A549 (cell line): ENCODE data around the gene ZNF319. TPM values are rescaled to one million over a fixed set of nuclear protein-coding genes. Genes with fewer than 3 reads are reported as not detected.

ENCODE experiments used
- ATAC-seq, 2 experiments: fragments of 200-7000 bp in 1 of 2; fragments of >200 bp in 1 of 2; cut with Nextera tagmentation in 1 of 2; cut with Tn5 transposase in 1 of 2; 3 replicates each; pipeline versions ENCODE4 v1.8.0 to v1.9.1; 2018 to 2020; ENCODE audit warnings: mild to moderate bottlenecking in 1 of 2, moderate library complexity in 1 of 2
- CTCF ChIA-PET: fragments of 300-600 bp; sonication (Branson Sonifier 250); formaldehyde crosslinking; extraction: SDS; loops from one replicate; lab custom pipeline; 2021; ENCODE audit warnings: antibody characterized with exemption, inconsistent platforms; lab: Yijun Ruan, JAX
- POLR2A ChIA-PET: fragments of 350-600 bp; formaldehyde crosslinking; extraction: SDS; loops from one replicate; lab custom pipeline; 2021; ENCODE audit warnings: antibody characterized with exemption, inconsistent platforms; lab: Yijun Ruan, JAX
- DNase-seq, 2 experiments: peaks; one replicate each; pipeline versions ENCODE4 v3.0.0 to v3.0.0-alpha.2; 2011 to 2016; ENCODE audit warnings: low read depth in 1 of 2, low spot score in 1 of 2
- FAIRE-seq: peaks from 2 replicates; lab custom pipeline; 2011; peaks lifted over from hg19 to GRCh38; lab: Jason Lieb, UNC
- H3K27ac ChIP-seq, 2 experiments: fragments of >200 bp; sonication (Bioruptor Twin); formaldehyde crosslinking; 3 replicates each; pipeline ENCODE4 v1.5.1; 2016 to 2017
- H3K4me1 ChIP-seq: fragments of >200 bp; sonication (Bioruptor Twin); formaldehyde crosslinking; 3 replicates; pipeline ENCODE4 v1.6.1; 2016
- H3K4me2 ChIP-seq: fragments of >200 bp; sonication (Bioruptor Twin); formaldehyde crosslinking; 3 replicates; pipeline ENCODE4 v1.6.1; 2016
- H3K4me3 ChIP-seq: fragments of >200 bp; sonication (Bioruptor Twin); formaldehyde crosslinking; 3 replicates; pipeline ENCODE4 v1.5.1; 2016
- H3K9me3 ChIP-seq: fragments of >200 bp; sonication (Bioruptor Twin); formaldehyde crosslinking; 3 replicates; pipeline ENCODE4 v1.6.1; 2016
- CBX2 ChIP-seq: fragments of 200-600 bp; sonication (generic); IDR thresholded peaks from 2 replicates; pipeline ENCODE4 v1.6.1; 2016; ENCODE audit warnings: low read depth, mild to moderate bottlenecking, borderline replicate concordance
- CEBPB ChIP-seq, 2 experiments: fragments of >200 bp in 1 of 2; sonication (Bioruptor Twin) in 1 of 2; formaldehyde crosslinking in 1 of 2; IDR thresholded peaks; 2 replicates each; pipeline ENCODE4 v1.6.1; 2012 to 2016
- CHD2 ChIP-seq: fragments of 150-350 bp; IDR thresholded peaks from 2 replicates; pipeline ENCODE4 v1.6.1; 2014; ENCODE audit warnings: low read length; ENCODE audit not compliant: partially characterized antibody
- EHF ChIP-seq: fragments of 250-450 bp; sonication (Bioruptor Pico); IDR thresholded peaks from 2 replicates; pipeline ENCODE4 v1.5.0; 2020; ENCODE audit warnings: mild to moderate bottlenecking
- ELK1 ChIP-seq: fragments of 150-350 bp; IDR thresholded peaks from 2 replicates; pipeline ENCODE4 v1.6.1; 2014; ENCODE audit warnings: low read depth, mild to moderate bottlenecking, low read length
- EP300 ChIP-seq, 2 experiments: fragments of >200 bp; sonication (Bioruptor Twin); formaldehyde crosslinking; IDR thresholded peaks; 2 replicates in 1 of 2; 3 replicates in 1 of 2; pipeline ENCODE4 v1.6.1; 2016 to 2017
- ESRRA ChIP-seq: fragments of 150-350 bp; IDR thresholded peaks from 2 replicates; pipeline ENCODE4 v1.6.1; 2014; ENCODE audit warnings: mild to moderate bottlenecking, low read length, borderline replicate concordance
- FOSB ChIP-seq: fragments of 250-450 bp; sonication (Bioruptor Pico); IDR thresholded peaks from 2 replicates; pipeline ENCODE4 v1.5.0; 2020; ENCODE audit warnings: mild to moderate bottlenecking, moderate library complexity
- FOSL2 ChIP-seq, 2 experiments: fragments of 450-650 bp in 1 of 2; fragments of >200 bp in 1 of 2; sonication (Bioruptor Twin) in 1 of 2; formaldehyde crosslinking; IDR thresholded peaks; 2 replicates each; pipeline versions ENCODE4 v1.5.0 to v1.6.1; 2016 to 2020; ENCODE audit warnings: mild to moderate bottlenecking in 1 of 2, moderate library complexity in 1 of 2
- FOXS1 ChIP-seq: fragments of 250-450 bp; sonication (Bioruptor Pico); IDR thresholded peaks from 2 replicates; pipeline ENCODE4 v1.5.0; 2020; ENCODE audit warnings: mild to moderate bottlenecking, moderate library complexity
- HDAC2 ChIP-seq: fragments of 200-600 bp; sonication (generic); IDR thresholded peaks from 2 replicates; pipeline ENCODE4 v1.6.1; 2016
- HEYL ChIP-seq: fragments of 250-450 bp; sonication (Bioruptor Pico); IDR thresholded peaks from 2 replicates; pipeline ENCODE4 v1.8.0; 2021; ENCODE audit warnings: mild to moderate bottlenecking, moderate library complexity
- HOXA7 ChIP-seq: fragments of 250-450 bp; sonication (Bioruptor Pico); IDR thresholded peaks from 2 replicates; pipeline ENCODE4 v1.5.0; 2020; ENCODE audit warnings: mild to moderate bottlenecking, moderate library complexity
- JUN ChIP-seq, 2 experiments: fragments of >200 bp; sonication (Bioruptor Twin); formaldehyde crosslinking; IDR thresholded peaks; 2 replicates in 1 of 2; 3 replicates in 1 of 2; pipeline ENCODE4 v1.6.1; 2016 to 2017
- JUNB ChIP-seq: fragments of >200 bp; sonication (Bioruptor Twin); formaldehyde crosslinking; IDR thresholded peaks from 2 replicates; pipeline ENCODE4 v1.6.1; 2016
- MAFK ChIP-seq: fragments of 450-650 bp; IDR thresholded peaks from 2 replicates; pipeline ENCODE4 v1.6.1; 2014; ENCODE audit not compliant: partially characterized antibody
- MYC ChIP-seq: IDR thresholded peaks from 2 replicates; pipeline ENCODE4 v1.6.1; 2012; ENCODE audit warnings: mild to moderate bottlenecking, inconsistent platforms, low read length, improper control_type of control experiment, borderline replicate concordance
- NFE2L2 ChIP-seq: fragments of 150-350 bp; conservative IDR thresholded peaks from 2 replicates; pipeline ENCODE4 v1.6.1; 2014; ENCODE audit warnings: low read length
- NR3C1 ChIP-seq: fragments of >200 bp; sonication (Bioruptor Twin); formaldehyde crosslinking; IDR thresholded peaks from 3 replicates; pipeline ENCODE4 v1.6.1; 2017
- POLR2A ChIP-seq: IDR thresholded peaks from 2 replicates; pipeline ENCODE4 v1.6.1; 2012; ENCODE audit warnings: mild to moderate bottlenecking, low read length
- POLR2AphosphoS2 ChIP-seq: conservative IDR thresholded peaks from 2 replicates; pipeline ENCODE4 v1.6.1; 2012; ENCODE audit warnings: low read length, improper control_type of control experiment, inconsistent platforms
- RFX5 ChIP-seq: fragments of 450-650 bp; IDR thresholded peaks from 2 replicates; pipeline ENCODE4 v1.7.1; 2014; ENCODE audit warnings: antibody characterized with exemption, mild to moderate bottlenecking, moderate library complexity
- RNF2 ChIP-seq: fragments of 200-600 bp; sonication (generic); IDR thresholded peaks from 2 replicates; pipeline ENCODE4 v1.6.1; 2016; ENCODE audit warnings: low read depth, mild to moderate bottlenecking, antibody characterized with exemption, moderate library complexity, borderline replicate concordance
- TFCP2L1 ChIP-seq: fragments of 250-450 bp; sonication (Bioruptor Pico); IDR thresholded peaks from 2 replicates; pipeline ENCODE4 v1.5.0; 2021; ENCODE audit warnings: mild to moderate bottlenecking
- ZFP36 ChIP-seq: fragments of 450-650 bp; IDR thresholded peaks from 2 replicates; pipeline ENCODE4 v1.6.1; 2014; ENCODE audit warnings: borderline replicate concordance; ENCODE audit not compliant: partially characterized antibody
- ZSCAN20 ChIP-seq: fragments of 250-450 bp; sonication (Bioruptor Pico); IDR thresholded peaks from 2 replicates; pipeline ENCODE4 v1.8.0; 2022; ENCODE audit warnings: mild to moderate bottlenecking, moderate library complexity
- WGBS: methylation state at CpG from one replicate; pipeline ENCODE4 v1.1.6; 2017; ENCODE audit errors: missing lambda C conversion rate; 5-methylcytosine and 5-hydroxymethylcytosine counted together
- polyA plus RNA-seq, 4 experiments: library from polyadenylated mRNA; depleted of rRNA in 3 of 4; stranded (reverse); fragments of >200 nt; fragmentation: RNase III in 1 of 4; extraction: RNeasy Plus Mini Kit Qiagen cat#74134 plus additional on column Dnase treatment in 1 of 4; gene quantifications; 2 replicates in 3 of 4; 3 replicates in 1 of 4; pipeline ENCODE4 v1.2.3, GENCODE V29; 2011 to 2017
- TF ChIP-seq, protein P1 (sequence below): fragments of 250-450 bp; sonication (Bioruptor Pico); IDR thresholded peaks from 2 replicates; pipeline ENCODE4 v1.5.0; 2021; ENCODE audit warnings: mild to moderate bottlenecking, moderate library complexity, borderline replicate concordance
- TF ChIP-seq, protein P2 (sequence below): fragments of 250-450 bp; sonication (Bioruptor Pico); IDR thresholded peaks from 2 replicates; pipeline ENCODE4 v1.5.0; 2020; ENCODE audit warnings: low read depth, mild to moderate bottlenecking, moderate library complexity
- TF ChIP-seq, protein P3 (sequence below): fragments of >200 bp; sonication (Bioruptor Twin); formaldehyde crosslinking; IDR thresholded peaks from 2 replicates; pipeline ENCODE4 v1.6.1; 2016

ZNF319 gene
- polyA plus RNA-seq, 2 of the 4 experiments (the other 2 are of a cell fraction), result 10.8 to 11.3 TPM

DNA sequence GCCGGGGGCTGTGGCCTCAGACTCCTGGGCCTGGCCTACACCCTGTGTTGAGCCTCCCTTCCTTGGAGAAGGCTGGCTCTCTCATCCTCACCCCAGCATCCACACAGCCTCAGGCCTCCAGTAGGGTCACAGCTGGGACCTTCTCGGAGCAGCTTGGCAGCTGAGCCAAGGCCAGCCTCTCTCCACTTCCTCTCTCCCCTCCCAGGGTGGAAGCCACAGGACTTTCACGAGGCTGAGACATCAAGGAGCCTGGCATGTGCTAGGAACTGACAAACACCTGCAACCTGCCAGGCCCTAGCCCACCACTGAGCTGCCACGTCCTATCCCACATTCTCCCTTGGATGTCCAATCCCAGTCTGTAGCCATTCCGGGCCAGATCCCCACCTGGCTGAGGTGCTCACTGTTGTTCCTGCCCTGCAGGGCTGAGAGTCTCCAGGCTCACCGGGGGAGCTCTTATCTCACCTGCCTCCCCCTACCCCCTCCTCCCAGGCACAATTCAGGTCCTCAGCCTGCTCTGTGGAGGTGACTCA is 28.1 kb upstream of the ZNF319 start:
- 88% methylated on average over 6 of the region's 6 CpGs for WGBS
- H3K27ac ChIP-seq, result no peak overlapping the region
- no peak for TF ChIP-seq POLR2AphosphoS2
- TF ChIP-seq ZSCAN20 (CRISPR knock-in tag), result no peak
- no peak for TF ChIP-seq JUNB
- no peak for TF ChIP-seq ELK1
- TF ChIP-seq CBX2, result no peak
- TF ChIP-seq MYC, result no peak
- TF ChIP-seq ZFP36, result no peak
- TF ChIP-seq, protein P1, sequence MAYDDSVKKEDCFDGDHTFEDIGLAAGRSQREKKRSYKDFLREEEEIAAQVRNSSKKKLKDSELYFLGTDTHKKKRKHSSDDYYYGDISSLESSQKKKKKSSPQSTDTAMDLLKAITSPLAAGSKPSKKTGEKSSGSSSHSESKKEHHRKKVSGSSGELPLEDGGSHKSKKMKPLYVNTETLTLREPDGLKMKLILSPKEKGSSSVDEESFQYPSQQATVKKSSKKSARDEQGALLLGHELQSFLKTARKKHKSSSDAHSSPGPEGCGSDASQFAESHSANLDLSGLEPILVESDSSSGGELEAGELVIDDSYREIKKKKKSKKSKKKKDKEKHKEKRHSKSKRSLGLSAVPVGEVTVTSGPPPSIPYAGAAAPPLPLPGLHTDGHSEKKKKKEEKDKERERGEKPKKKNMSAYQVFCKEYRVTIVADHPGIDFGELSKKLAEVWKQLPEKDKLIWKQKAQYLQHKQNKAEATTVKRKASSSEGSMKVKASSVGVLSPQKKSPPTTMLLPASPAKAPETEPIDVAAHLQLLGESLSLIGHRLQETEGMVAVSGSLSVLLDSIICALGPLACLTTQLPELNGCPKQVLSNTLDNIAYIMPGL (CRISPR knock-in tag), result no peak
- no peak for TF ChIP-seq NFE2L2
- no peak for TF ChIP-seq NR3C1
- TF ChIP-seq TFCP2L1 (CRISPR knock-in tag), result no peak
- no peak for TF ChIP-seq CEBPB (IDR thresholded peaks at IDR 0.05)
- TF ChIP-seq, all 56 proteins: peak for 0
- DNase-seq (no peak), ATAC-seq (no peak), FAIRE-seq (no peak)
- H3K4me1 ChIP-seq, result peaks cover 17% of the 10 kb centered on the region; the same call in 2 of the 3 replicates
- H3K4me2 ChIP-seq, result no peak overlapping the region
- H3K4me3 ChIP-seq, result no peak overlapping the region
- ChIA-PET CTCF (interaction anchor here (0.8 to 3.9 kb wide), 5 partner anchors 45 to 98 kb away, joined by 3 to 27 read pairs (median 3); no protein-coding TSS in a partner anchor), POLR2A (no interaction called here)
- no peaks in the 10 kb centered on the region for H3K9me3 ChIP-seq

- ChIA-PET POLR2A (interaction anchor here (2.8 kb wide), 1 partner anchor 101 kb away, joined by 13 read pairs; the partner anchor contains the start of gene CFAP20), CTCF (interaction anchor here (0.9 to 3.9 kb wide), 8 partner anchors 8 to 98 kb away, joined by 3 to 27 read pairs (median 4); no protein-coding TSS in a partner anchor)
- WGBS, result 95% methylated on average over 8 of the region's 8 CpGs
- no peaks in the 10 kb centered on the region for H3K9me3 ChIP-seq
- H3K4me3 ChIP-seq, result no peak overlapping the region
- no peak for FAIRE-seq
- TF ChIP-seq FOSL2 (IDR thresholded peaks at IDR 0.05) (no peak), FOSL2 (CRISPR knock-in tag; IDR thresholded peaks at IDR 0.05) (no peak), CEBPB (IDR thresholded peaks at IDR 0.05) (no peak)
- TF ChIP-seq, protein P2, sequence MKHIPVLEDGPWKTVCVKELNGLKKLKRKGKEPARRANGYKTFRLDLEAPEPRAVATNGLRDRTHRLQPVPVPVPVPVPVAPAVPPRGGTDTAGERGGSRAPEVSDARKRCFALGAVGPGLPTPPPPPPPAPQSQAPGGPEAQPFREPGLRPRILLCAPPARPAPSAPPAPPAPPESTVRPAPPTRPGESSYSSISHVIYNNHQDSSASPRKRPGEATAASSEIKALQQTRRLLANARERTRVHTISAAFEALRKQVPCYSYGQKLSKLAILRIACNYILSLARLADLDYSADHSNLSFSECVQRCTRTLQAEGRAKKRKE (CRISPR knock-in tag), result no peak
- TF ChIP-seq, all 56 proteins: peak for 0
- ATAC-seq, result no peak
- peak overlapping the region in 1 of 2 experiments; percentile 84; a peak in 2 of 6 replicates for H3K27ac ChIP-seq
- no peak for DNase-seq
- H3K4me1 ChIP-seq, result peaks cover 17% of the 10 kb centered on the region; the same call in 2 of the 3 replicates
- peak overlapping the region; percentile 99 for H3K4me2 ChIP-seq
Measured at GRCh38 chr16:58027916-58028455, 27.5 kb upstream of the ZNF319 start.

DNA sequence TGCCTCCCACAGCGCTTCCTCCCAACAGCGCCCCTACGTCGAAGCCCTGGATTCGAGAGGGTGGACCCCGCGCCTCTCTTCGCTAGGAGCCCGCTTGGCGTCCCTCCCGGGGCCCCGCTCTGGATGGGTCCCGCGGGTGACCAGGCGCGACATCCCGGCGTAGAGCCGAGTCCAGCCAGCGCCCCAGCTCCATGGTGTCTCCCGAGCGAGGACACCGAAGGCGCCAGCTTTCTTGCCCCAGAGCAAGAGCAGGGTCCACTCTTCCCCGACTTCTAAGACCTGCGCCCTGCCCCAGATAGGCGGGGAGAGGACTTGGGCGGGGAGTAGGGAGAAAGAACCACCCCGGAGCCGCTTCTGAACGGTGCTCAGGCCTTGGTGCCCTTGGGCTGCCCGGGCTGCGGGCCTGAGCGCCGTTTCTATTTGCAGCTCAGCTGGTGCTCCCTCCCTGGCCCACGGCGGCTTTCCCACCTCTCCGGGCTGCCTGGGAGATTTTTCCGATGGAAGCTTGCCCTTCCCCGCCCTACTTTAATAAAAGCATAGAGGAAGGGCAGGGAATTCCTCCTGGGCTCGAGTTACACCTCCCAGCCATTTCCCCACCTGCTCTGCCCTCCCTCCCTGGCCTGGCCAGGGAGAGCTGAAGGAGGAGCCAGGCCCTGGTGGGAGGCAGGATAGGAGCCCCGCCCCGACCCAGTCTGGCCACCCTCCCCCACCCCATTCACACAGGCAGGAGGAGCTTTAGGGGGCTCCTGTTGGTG is 26.9 kb upstream of the ZNF319 start:
- 10% methylated on average over 23 of the region's 43 CpGs for WGBS
- TF ChIP-seq HEYL (CRISPR knock-in tag), result no peak
- TF ChIP-seq MAFK, result no peak
- no peak for TF ChIP-seq CHD2
- no peak for TF ChIP-seq RFX5
- TF ChIP-seq ESRRA, result no peak
- no peak for TF ChIP-seq RNF2
- TF ChIP-seq CEBPB (IDR thresholded peaks at IDR 0.05), result no peak
- TF ChIP-seq JUN (IDR thresholded peaks at IDR 0.05), result no peak
- no peak for TF ChIP-seq HDAC2
- TF ChIP-seq, protein P3, sequence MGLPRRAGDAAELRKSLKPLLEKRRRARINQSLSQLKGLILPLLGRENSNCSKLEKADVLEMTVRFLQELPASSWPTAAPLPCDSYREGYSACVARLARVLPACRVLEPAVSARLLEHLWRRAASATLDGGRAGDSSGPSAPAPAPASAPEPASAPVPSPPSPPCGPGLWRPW, result no peak
- no peak for TF ChIP-seq HOXA7 (CRISPR knock-in tag)
- TF ChIP-seq EP300 (IDR thresholded peaks at IDR 0.05), result no peak
- no peak for TF ChIP-seq POLR2A
- no peak for TF ChIP-seq FOXS1 (CRISPR knock-in tag)
- TF ChIP-seq FOSB (CRISPR knock-in tag), result no peak
- no peak for TF ChIP-seq EHF (CRISPR knock-in tag)
- TF ChIP-seq, all 56 proteins: peak for 0
- FAIRE-seq, result no peak
- Histone ChIP-seq H3K9me3 (no peaks in the 10 kb centered on the region), H3K4me2 (peak overlapping the region; percentile 99), H3K27ac (peak overlapping the region; percentile 79 to 84), H3K4me1 (peaks cover 21% of the 10 kb centered on the region; the same call in 2 of the 3 replicates), H3K4me3 (peak overlapping the region; percentile 80)
- peak; percentile 71 to 74 for DNase-seq
- peak; percentile 62 to 81 for ATAC-seq
- CTCF ChIA-PET, result interaction anchor here (0.9 to 3.9 kb wide), 10 partner anchors 9 to 164 kb away, joined by 3 to 27 read pairs (median 4); no protein-coding TSS in a partner anchor
- POLR2A ChIA-PET, result interaction anchor here (2.8 kb wide), 1 partner anchor 102 kb away, joined by 13 read pairs; the partner anchor contains the start of gene CFAP20
